ENCODE results near the gene PALD1. TPM values are rescaled to one million over a fixed set of nuclear protein-coding genes. Genes with fewer than 3 reads are reported as not detected.
"Not testable (repeated sequence)": the region's sequence is repeated elsewhere in the genome, so short reads cannot be mapped to it uniquely, and the experiment has no call there.

The PALD1 gene
- total RNA-seq, 1 donor from 2014 or later = 4.1 TPM

- Mint-ChIP-seq H3K27me3 (ENCODE audit: low read depth) (no peaks in the 10 kb centered on the region), H3K36me3 (ENCODE audit: low read depth) (peaks cover 3% of the 10 kb centered on the region), H3K4me1 (ENCODE audit: low read depth) (peaks cover 36% of the 10 kb centered on the region), H3K4me3 (ENCODE audit: unreplicated experiment) (no peak overlapping the region), H3K9me3 (ENCODE audit: low read depth) (peaks cover 5% of the 10 kb centered on the region), H3K27ac (ENCODE audit: unreplicated experiment) (no peak overlapping the region)
- no peak for DNase-seq (ENCODE audit: low spot score)
- TF ChIP-seq, protein P1, sequence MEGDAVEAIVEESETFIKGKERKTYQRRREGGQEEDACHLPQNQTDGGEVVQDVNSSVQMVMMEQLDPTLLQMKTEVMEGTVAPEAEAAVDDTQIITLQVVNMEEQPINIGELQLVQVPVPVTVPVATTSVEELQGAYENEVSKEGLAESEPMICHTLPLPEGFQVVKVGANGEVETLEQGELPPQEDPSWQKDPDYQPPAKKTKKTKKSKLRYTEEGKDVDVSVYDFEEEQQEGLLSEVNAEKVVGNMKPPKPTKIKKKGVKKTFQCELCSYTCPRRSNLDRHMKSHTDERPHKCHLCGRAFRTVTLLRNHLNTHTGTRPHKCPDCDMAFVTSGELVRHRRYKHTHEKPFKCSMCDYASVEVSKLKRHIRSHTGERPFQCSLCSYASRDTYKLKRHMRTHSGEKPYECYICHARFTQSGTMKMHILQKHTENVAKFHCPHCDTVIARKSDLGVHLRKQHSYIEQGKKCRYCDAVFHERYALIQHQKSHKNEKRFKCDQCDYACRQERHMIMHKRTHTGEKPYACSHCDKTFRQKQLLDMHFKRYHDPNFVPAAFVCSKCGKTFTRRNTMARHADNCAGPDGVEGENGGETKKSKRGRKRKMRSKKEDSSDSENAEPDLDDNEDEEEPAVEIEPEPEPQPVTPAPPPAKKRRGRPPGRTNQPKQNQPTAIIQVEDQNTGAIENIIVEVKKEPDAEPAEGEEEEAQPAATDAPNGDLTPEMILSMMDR (IDR thresholded peaks at IDR 0.05) = no peak
These were observed 135.4 kb downstream of the PALD1 start for GRCh38 chr10:70613941-70614340.

- not testable (repeated sequence) for H3K27me3 Mint-ChIP-seq (ENCODE audit: low read depth); DNase-seq (ENCODE audit: low spot score); H3K36me3 Mint-ChIP-seq (ENCODE audit: low read depth); H3K9me3 Mint-ChIP-seq (ENCODE audit: low read depth); H3K4me3 Mint-ChIP-seq (ENCODE audit: unreplicated experiment); H3K27ac Mint-ChIP-seq (ENCODE audit: unreplicated experiment)
- H3K4me1 Mint-ChIP-seq (ENCODE audit: low read depth) = peaks cover 37% of the 10 kb centered on the region
These were observed 135.8 kb downstream of the PALD1 start for GRCh38 chr10:70614364-70614763.

GRCh38 chr10:70615211-70615610 is 136.6 kb downstream of the PALD1 start:
- H3K27me3 Mint-ChIP-seq (ENCODE audit: low read depth) = no peaks in the 10 kb centered on the region
- H3K4me1 Mint-ChIP-seq (ENCODE audit: low read depth) = peaks cover 37% of the 10 kb centered on the region
- TF ChIP-seq, protein P1 (IDR thresholded peaks at IDR 0.05) = no peak
- peaks cover 7% of the 10 kb centered on the region for H3K36me3 Mint-ChIP-seq (ENCODE audit: low read depth)
- peaks cover 10% of the 10 kb centered on the region for H3K9me3 Mint-ChIP-seq (ENCODE audit: low read depth)
- no peak for DNase-seq (ENCODE audit: low spot score)
- H3K27ac Mint-ChIP-seq (ENCODE audit: unreplicated experiment) = no peak overlapping the region
- no peak overlapping the region for H3K4me3 Mint-ChIP-seq (ENCODE audit: unreplicated experiment)

DNA sequence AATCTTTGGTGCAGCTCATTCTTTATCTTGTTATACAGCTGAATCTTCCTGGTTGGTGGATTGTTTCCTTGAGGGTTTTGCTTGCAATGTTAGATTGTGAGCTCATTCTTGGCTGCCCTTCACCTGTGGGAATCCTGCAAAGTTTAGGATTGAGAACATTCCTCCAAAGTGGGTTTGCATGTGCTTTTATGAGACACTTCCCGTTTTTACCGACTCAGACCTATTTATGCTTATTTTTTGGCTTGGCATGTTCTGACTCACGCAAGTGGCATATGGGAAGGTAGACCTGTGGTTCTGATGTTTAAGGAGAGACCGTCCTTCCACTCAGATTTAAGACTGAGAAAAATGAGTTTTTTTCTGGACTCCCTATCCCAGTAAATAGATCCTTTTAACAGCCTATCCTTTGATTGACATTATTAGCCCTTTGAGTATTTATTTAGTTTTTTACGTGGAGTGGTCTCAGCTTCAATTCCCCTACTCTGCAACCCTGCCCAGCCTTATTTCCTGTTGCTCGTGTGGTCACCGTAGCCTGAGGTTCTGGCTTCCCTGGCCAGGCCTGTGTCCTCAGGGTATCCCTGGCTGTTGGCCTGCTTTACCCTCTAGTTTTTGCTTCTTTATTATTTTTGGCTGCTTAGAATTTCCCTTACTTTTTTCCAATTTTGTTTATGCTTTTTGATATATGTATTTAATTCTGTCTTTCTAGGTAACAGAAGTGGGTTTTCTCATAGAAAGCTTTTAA is 137.4 kb downstream of the PALD1 start:
- Mint-ChIP-seq H3K4me1 (ENCODE audit: low read depth) (peaks cover 37% of the 10 kb centered on the region), H3K27me3 (ENCODE audit: low read depth) (no peaks in the 10 kb centered on the region), H3K9me3 (ENCODE audit: low read depth) (peaks cover 17% of the 10 kb centered on the region), H3K36me3 (ENCODE audit: low read depth) (peaks cover 9% of the 10 kb centered on the region), H3K27ac (ENCODE audit: unreplicated experiment) (peak overlapping the region; percentile 93), H3K4me3 (ENCODE audit: unreplicated experiment) (peak overlapping the region; percentile 17)
- no peak for DNase-seq (ENCODE audit: low spot score)
- TF ChIP-seq, protein P1 (IDR thresholded peaks at IDR 0.05) = no peak

GRCh38 chr10:70616761-70617160 is 138.2 kb downstream of the PALD1 start:
- H3K27ac Mint-ChIP-seq (ENCODE audit: unreplicated experiment) = peak overlapping the region; percentile 93
- peaks cover 9% of the 10 kb centered on the region for H3K36me3 Mint-ChIP-seq (ENCODE audit: low read depth)
- H3K4me1 Mint-ChIP-seq (ENCODE audit: low read depth) = peaks cover 37% of the 10 kb centered on the region
- TF ChIP-seq, protein P1 (IDR thresholded peaks at IDR 0.05) = no peak
- H3K9me3 Mint-ChIP-seq (ENCODE audit: low read depth) = peaks cover 19% of the 10 kb centered on the region
- H3K4me3 Mint-ChIP-seq (ENCODE audit: unreplicated experiment) = no peak overlapping the region
- no peak for DNase-seq (ENCODE audit: low spot score)
- H3K27me3 Mint-ChIP-seq (ENCODE audit: low read depth) = no peaks in the 10 kb centered on the region

Other genes with a start within 250 kb of the PALD1 start
- gene PPA1, start 245.3 kb upstream of the PALD1 start, total RNA-seq = 67.4 to 74.9 TPM (median 69.0 TPM) in 3 replicates
- gene NPFFR1, start 194.8 kb upstream of the PALD1 start, total RNA-seq = not detected in 3 replicates
- gene LRRC20, start 96.1 kb upstream of the PALD1 start, total RNA-seq = 8.8 to 10.8 TPM (median 9.5 TPM) in 3 replicates
- 39.6 to 52.9 TPM (median 41.0 TPM) in 3 replicates for gene EIF4EBP2, start 74.6 kb upstream of the PALD1 start, total RNA-seq
- gene NODAL, start 37.1 kb upstream of the PALD1 start, total RNA-seq = 0.49 TPM in 1 of 3 replicates, not detected in the others
- gene PRF1, start 124.0 kb downstream of the PALD1 start, total RNA-seq = not detected in 3 replicates
- 7.7 to 9.2 TPM (median 8.7 TPM) in 3 replicates for gene ADAMTS14, start 193.7 kb downstream of the PALD1 start, total RNA-seq

Data from chondrocyte (in vitro differentiated cells).